Measurements from ENCODE around the gene ZSCAN10. TPM values are rescaled to one million over a fixed set of nuclear protein-coding genes. Genes with fewer than 3 reads are reported as not detected.

Gene ZSCAN10
- total and polyA plus RNA-seq, 2 of the 13 experiments (the other 11 are each of a cell fraction or from before 2014, with no cell fraction given): not detected

DNA sequence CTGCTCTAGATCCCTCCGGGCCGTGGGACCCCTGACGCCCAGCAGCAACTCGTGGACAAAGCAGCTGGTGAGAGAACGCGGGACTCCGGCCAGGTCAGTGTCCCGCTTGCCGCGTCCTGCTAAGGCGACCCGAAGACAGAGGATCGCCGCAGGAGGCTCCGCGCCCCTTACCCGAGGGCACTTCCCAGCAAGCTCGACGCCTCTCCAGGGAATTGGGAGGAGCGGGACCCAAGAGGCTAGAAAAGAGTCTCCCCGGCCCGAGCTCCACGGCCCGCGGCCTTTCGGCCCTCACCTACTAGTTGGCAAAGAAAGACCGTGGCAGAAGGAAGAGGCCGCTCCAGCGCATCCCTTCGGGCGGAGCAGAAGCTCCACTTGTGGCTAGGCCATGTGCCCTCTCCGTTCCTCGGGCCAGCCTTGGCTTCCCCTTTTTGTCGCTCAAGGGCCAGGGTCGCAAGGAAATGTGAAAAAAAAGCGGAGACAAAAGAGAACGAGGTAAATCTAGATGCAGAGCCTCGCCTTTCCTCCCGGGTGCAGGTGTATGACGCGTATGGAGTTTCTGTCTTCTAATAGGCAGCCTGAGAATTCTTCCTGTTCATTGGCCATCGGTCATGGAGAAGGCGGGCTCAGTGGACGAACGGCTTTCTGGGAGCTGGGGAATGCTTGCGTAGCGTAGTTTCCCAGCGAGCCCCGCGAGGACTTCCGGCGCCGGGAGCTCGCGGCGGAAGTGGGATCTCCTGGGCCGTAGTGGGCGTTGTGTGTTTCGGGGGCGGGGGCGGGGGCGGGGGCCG lies 35.4 kb upstream of the ZSCAN10 start, which contains the start of gene ZNF213 (continued):
- TF ChIP-seq, protein P1, sequence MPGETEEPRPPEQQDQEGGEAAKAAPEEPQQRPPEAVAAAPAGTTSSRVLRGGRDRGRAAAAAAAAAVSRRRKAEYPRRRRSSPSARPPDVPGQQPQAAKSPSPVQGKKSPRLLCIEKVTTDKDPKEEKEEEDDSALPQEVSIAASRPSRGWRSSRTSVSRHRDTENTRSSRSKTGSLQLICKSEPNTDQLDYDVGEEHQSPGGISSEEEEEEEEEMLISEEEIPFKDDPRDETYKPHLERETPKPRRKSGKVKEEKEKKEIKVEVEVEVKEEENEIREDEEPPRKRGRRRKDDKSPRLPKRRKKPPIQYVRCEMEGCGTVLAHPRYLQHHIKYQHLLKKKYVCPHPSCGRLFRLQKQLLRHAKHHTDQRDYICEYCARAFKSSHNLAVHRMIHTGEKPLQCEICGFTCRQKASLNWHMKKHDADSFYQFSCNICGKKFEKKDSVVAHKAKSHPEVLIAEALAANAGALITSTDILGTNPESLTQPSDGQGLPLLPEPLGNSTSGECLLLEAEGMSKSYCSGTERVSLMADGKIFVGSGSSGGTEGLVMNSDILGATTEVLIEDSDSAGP (CRISPR knock-in tag; IDR thresholded peaks at IDR 0.05; ENCODE audit: borderline replicate concordance): 0 out of 2 replicates have a peak, but pooled peaks have one; percentile 28
- TF ChIP-seq, protein P2, sequence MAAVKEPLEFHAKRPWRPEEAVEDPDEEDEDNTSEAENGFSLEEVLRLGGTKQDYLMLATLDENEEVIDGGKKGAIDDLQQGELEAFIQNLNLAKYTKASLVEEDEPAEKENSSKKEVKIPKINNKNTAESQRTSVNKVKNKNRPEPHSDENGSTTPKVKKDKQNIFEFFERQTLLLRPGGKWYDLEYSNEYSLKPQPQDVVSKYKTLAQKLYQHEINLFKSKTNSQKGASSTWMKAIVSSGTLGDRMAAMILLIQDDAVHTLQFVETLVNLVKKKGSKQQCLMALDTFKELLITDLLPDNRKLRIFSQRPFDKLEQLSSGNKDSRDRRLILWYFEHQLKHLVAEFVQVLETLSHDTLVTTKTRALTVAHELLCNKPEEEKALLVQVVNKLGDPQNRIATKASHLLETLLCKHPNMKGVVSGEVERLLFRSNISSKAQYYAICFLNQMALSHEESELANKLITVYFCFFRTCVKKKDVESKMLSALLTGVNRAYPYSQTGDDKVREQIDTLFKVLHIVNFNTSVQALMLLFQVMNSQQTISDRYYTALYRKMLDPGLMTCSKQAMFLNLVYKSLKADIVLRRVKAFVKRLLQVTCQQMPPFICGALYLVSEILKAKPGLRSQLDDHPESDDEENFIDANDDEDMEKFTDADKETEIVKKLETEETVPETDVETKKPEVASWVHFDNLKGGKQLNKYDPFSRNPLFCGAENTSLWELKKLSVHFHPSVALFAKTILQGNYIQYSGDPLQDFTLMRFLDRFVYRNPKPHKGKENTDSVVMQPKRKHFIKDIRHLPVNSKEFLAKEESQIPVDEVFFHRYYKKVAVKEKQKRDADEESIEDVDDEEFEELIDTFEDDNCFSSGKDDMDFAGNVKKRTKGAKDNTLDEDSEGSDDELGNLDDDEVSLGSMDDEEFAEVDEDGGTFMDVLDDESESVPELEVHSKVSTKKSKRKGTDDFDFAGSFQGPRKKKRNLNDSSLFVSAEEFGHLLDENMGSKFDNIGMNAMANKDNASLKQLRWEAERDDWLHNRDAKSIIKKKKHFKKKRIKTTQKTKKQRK (IDR thresholded peaks at IDR 0.05; ENCODE audit: low read length): no peak
- TF ChIP-seq, protein P3, sequence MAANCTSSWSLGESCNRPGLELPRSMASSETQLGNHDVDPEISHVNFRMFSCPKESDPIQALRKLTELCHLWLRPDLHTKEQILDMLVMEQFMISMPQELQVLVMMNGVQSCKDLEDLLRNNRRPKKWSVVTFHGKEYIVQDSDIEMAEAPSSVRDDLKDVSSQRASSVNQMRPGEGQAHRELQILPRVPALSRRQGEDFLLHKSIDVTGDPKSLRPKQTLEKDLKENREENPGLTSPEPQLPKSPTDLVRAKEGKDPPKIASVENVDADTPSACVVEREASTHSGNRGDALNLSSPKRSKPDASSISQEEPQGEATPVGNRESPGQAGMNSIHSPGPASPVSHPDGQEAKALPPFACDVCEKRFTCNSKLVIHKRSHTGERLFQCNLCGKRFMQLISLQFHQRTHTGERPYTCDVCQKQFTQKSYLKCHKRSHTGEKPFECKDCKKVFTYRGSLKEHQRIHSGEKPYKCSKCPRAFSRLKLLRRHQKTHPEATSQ (CRISPR knock-in tag; IDR thresholded peaks at IDR 0.05; ENCODE audit: borderline replicate concordance): no peak
- TF ChIP-seq, protein P4, sequence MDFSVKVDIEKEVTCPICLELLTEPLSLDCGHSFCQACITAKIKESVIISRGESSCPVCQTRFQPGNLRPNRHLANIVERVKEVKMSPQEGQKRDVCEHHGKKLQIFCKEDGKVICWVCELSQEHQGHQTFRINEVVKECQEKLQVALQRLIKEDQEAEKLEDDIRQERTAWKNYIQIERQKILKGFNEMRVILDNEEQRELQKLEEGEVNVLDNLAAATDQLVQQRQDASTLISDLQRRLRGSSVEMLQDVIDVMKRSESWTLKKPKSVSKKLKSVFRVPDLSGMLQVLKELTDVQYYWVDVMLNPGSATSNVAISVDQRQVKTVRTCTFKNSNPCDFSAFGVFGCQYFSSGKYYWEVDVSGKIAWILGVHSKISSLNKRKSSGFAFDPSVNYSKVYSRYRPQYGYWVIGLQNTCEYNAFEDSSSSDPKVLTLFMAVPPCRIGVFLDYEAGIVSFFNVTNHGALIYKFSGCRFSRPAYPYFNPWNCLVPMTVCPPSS (IDR thresholded peaks at IDR 0.05): no peak
- TF ChIP-seq ARNTL (CRISPR knock-in tag; IDR thresholded peaks at IDR 0.05): no peak
- no peak for TF ChIP-seq TP53 (CRISPR knock-in tag; conservative IDR thresholded peaks at IDR 0.05)
- TF ChIP-seq SIX4 (CRISPR knock-in tag; IDR thresholded peaks at IDR 0.05): no peak
- TF ChIP-seq SOX5 (CRISPR knock-in tag; IDR thresholded peaks at IDR 0.05; ENCODE audit: borderline replicate concordance): no peak
- TF ChIP-seq ZNF556 (CRISPR knock-in tag; IDR thresholded peaks at IDR 0.05; ENCODE audit: borderline replicate concordance): no peak
- TF ChIP-seq, protein P5, sequence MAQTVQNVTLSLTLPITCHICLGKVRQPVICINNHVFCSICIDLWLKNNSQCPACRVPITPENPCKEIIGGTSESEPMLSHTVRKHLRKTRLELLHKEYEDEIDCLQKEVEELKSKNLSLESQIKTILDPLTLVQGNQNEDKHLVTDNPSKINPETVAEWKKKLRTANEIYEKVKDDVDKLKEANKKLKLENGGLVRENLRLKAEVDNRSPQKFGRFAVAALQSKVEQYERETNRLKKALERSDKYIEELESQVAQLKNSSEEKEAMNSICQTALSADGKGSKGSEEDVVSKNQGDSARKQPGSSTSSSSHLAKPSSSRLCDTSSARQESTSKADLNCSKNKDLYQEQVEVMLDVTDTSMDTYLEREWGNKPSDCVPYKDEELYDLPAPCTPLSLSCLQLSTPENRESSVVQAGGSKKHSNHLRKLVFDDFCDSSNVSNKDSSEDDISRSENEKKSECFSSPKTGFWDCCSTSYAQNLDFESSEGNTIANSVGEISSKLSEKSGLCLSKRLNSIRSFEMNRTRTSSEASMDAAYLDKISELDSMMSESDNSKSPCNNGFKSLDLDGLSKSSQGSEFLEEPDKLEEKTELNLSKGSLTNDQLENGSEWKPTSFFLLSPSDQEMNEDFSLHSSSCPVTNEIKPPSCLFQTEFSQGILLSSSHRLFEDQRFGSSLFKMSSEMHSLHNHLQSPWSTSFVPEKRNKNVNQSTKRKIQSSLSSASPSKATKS (CRISPR knock-in tag; IDR thresholded peaks at IDR 0.05): no peak
- TF ChIP-seq FOXO1 (CRISPR knock-in tag; IDR thresholded peaks at IDR 0.05): no peak
- TF ChIP-seq ZNF746 (CRISPR knock-in tag; IDR thresholded peaks at IDR 0.05): no peak
- no peak for TF ChIP-seq ZNF225 (CRISPR knock-in tag; IDR thresholded peaks at IDR 0.05)
- TF ChIP-seq, protein P6, sequence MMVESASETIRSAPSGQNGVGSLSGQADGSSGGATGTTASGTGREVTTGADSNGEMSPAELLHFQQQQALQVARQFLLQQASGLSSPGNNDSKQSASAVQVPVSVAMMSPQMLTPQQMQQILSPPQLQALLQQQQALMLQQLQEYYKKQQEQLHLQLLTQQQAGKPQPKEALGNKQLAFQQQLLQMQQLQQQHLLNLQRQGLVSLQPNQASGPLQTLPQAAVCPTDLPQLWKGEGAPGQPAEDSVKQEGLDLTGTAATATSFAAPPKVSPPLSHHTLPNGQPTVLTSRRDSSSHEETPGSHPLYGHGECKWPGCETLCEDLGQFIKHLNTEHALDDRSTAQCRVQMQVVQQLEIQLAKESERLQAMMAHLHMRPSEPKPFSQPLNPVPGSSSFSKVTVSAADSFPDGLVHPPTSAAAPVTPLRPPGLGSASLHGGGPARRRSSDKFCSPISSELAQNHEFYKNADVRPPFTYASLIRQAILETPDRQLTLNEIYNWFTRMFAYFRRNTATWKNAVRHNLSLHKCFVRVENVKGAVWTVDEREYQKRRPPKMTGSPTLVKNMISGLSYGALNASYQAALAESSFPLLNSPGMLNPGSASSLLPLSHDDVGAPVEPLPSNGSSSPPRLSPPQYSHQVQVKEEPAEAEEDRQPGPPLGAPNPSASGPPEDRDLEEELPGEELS (CRISPR knock-in tag; IDR thresholded peaks at IDR 0.05): no peak
- no peak for TF ChIP-seq HNRNPUL1 (IDR thresholded peaks at IDR 0.05; ENCODE audit: low read depth, low read length)
- no peak for TF ChIP-seq ZNF343 (CRISPR knock-in tag; IDR thresholded peaks at IDR 0.05)
